Hepatocyte (in vitro differentiated cells): ENCODE data around the gene TMEM191C. TPM values are rescaled to one million over a fixed set of nuclear protein-coding genes. Genes with fewer than 3 reads are reported as not detected.
"Not testable (repeated sequence)": the region's sequence is repeated elsewhere in the genome, so short reads cannot be mapped to it uniquely, and the experiment has no call there.

Experiments used
- DNase-seq: peaks from one replicate; pipeline ENCODE4 v3.0.0-alpha.2; 2016; ENCODE audit warnings: low spot score
- H2AFZ ChIP-seq: fragments of 200-600 bp; sonication (generic); 2 replicates; pipeline ENCODE4 v1.6.0; 2016; ENCODE audit warnings: antibody characterized with exemption, mild to moderate bottlenecking
- H3K27ac ChIP-seq: fragments of 200-600 bp; sonication (generic); 2 replicates; pipeline ENCODE4 v1.5.1; 2016; ENCODE audit warnings: mild to moderate bottlenecking
- H3K27me3 ChIP-seq: fragments of 200-600 bp; sonication (generic); 2 replicates; pipeline ENCODE4 v1.6.1; 2016
- H3K36me3 ChIP-seq: fragments of 200-600 bp; sonication (generic); replicated peaks from 2 replicates; pipeline ENCODE4 v1.5.1; 2016; ENCODE audit warnings: low read depth; ENCODE audit not compliant: insufficient read depth
- H3K4me1 ChIP-seq: fragments of 200-600 bp; sonication (generic); 2 replicates; pipeline ENCODE4 v1.5.1; 2016; ENCODE audit warnings: mild to moderate bottlenecking, moderate library complexity; ENCODE audit not compliant: insufficient read depth
- H3K4me2 ChIP-seq: fragments of 200-600 bp; sonication (generic); 2 replicates; pipeline ENCODE4 v1.6.0; 2016
- H3K4me3 ChIP-seq: fragments of 200-600 bp; sonication (generic); 2 replicates; pipeline ENCODE4 v1.5.1; 2016; ENCODE audit warnings: mild to moderate bottlenecking
- H3K79me2 ChIP-seq: fragments of 200-600 bp; sonication (generic); 2 replicates; pipeline ENCODE4 v1.6.0; 2017; ENCODE audit warnings: mild to moderate bottlenecking
- H3K9me2 ChIP-seq: fragments of 200-600 bp; sonication (generic); replicated peaks from 2 replicates; pipeline ENCODE4 v1.6.0; 2017; ENCODE audit warnings: mild to moderate bottlenecking; ENCODE audit not compliant: insufficient read depth
- H3K9me3 ChIP-seq: fragments of 200-600 bp; sonication (generic); 2 replicates; pipeline ENCODE4 v1.5.1; 2016; ENCODE audit warnings: low read depth, mild to moderate bottlenecking
- H4K20me1 ChIP-seq: fragments of 200-600 bp; sonication (generic); 2 replicates; pipeline ENCODE4 v1.6.0; 2016; ENCODE audit warnings: mild to moderate bottlenecking; ENCODE audit not compliant: insufficient read depth, poor library complexity, severe bottlenecking
- WGBS: methylation state at CpG from one replicate; pipeline ENCODE4 v1.1.6; 2016; ENCODE audit warnings: low lambda C conversion rate; ENCODE audit errors: missing lambda C conversion rate; 5-methylcytosine and 5-hydroxymethylcytosine counted together
- polyA plus RNA-seq: library from polyadenylated mRNA; unstranded; fragments of >200 nt; fragmentation: Nextera tagmentation; extraction: Ambion mirVana; gene quantifications from 2 replicates; pipeline ENCODE4 v1.2.1, GENCODE V29; 2016
- total RNA-seq: library from RNA; depleted of rRNA; stranded (reverse); fragments of >200 nt; gene quantifications from 2 replicates; pipeline ENCODE4 v1.2.3, GENCODE V29; 2014

TMEM191C gene
- total and polyA plus RNA-seq, 2 experiments from 2014 or later: 3.9 to 13.4 TPM

DNA sequence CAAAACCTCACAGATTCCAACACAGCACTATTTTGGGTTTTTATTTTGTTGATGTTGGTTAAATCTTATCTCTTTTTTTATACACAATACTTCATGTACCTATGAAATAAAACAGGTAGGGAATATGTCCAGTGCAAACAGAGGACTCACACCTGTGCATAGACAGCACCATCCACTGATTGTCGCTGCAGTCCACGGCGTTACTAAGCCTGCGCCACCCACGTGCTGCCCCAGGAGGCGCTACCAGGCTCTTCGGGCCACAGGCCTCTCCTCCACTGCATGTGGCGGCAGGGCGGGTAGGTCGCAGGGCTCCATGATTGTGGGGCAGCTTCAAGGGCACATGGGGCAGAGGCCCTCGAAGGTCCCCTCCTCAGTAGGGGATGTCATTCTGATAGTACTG is 5.8 kb downstream of the TMEM191C start:
- not testable (repeated sequence) for H3K4me1 ChIP-seq, H3K9me3 ChIP-seq, H3K27ac ChIP-seq, H4K20me1 ChIP-seq, H3K27me3 ChIP-seq, DNase-seq, H2AFZ ChIP-seq, H3K9me2 ChIP-seq, H3K4me2 ChIP-seq, H3K4me3 ChIP-seq, H3K79me2 ChIP-seq, H3K36me3 ChIP-seq
- no CpG with 5 or more reads among the region's 11 CpGs for WGBS

DNA sequence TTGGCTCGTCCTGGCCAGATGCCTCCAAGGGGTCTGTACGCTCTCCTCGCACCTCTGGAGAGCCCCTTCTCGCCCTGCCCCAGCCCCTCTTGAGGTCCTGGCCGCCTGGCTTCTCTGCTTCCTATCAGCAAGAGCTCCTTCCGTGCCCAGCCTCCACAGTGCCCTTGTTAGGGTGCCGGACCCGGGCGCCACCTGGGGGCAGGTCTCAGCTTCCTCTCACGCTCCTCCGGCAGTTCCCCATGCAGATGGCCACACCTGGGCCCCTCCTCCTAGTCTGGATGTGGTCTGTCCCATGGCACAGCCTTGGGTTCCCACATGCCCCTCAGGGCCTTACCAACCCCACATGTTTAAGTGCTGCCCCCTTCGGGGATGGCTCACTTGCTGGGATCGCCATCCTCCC is 6.5 kb downstream of the TMEM191C start:
- WGBS: no CpG with 5 or more reads among the region's 13 CpGs
- not testable (repeated sequence) for H3K9me2 ChIP-seq, H3K27ac ChIP-seq, H3K36me3 ChIP-seq, H3K79me2 ChIP-seq, H3K4me3 ChIP-seq, H3K4me1 ChIP-seq, H4K20me1 ChIP-seq, H3K4me2 ChIP-seq, H3K9me3 ChIP-seq, H3K27me3 ChIP-seq, DNase-seq, H2AFZ ChIP-seq

DNA sequence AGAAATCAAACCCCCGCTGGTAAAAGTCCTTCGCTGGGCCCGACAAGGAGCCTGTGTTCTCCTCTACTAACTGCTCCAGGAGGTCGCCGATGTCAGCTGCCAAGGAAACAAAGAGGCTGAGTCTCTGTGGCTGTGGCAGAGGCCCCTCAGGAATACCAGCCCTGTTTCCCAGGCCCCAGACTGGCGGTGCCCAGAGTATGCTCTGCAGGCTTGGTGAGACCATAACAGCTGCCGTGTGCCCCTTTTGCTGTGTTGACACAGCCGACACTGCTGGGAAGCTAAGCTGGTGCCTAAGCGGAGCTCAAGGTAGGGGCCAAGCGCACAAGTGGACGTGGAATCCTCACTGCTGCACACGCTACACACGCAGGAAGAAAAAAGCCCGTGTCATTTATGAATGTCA is 16.9 kb downstream of the TMEM191C start:
- not testable (repeated sequence) for H3K79me2 ChIP-seq, H3K27me3 ChIP-seq, H3K36me3 ChIP-seq, H3K4me2 ChIP-seq, H3K9me3 ChIP-seq, H3K9me2 ChIP-seq, H3K4me1 ChIP-seq, H3K27ac ChIP-seq, H2AFZ ChIP-seq, H4K20me1 ChIP-seq, DNase-seq, H3K4me3 ChIP-seq
- 83% methylated on average over 8 of the region's 14 CpGs for WGBS

GRCh38 chr22:21487723-21488122 is 20.5 kb downstream of the TMEM191C start:
- not testable (repeated sequence) for H3K36me3 ChIP-seq, H4K20me1 ChIP-seq, H3K79me2 ChIP-seq, DNase-seq, H3K4me2 ChIP-seq, H2AFZ ChIP-seq, H3K4me3 ChIP-seq, H3K9me3 ChIP-seq, H3K4me1 ChIP-seq, H3K27ac ChIP-seq, H3K9me2 ChIP-seq, H3K27me3 ChIP-seq
- 97% methylated on average over 9 of the region's 17 CpGs for WGBS

DNA sequence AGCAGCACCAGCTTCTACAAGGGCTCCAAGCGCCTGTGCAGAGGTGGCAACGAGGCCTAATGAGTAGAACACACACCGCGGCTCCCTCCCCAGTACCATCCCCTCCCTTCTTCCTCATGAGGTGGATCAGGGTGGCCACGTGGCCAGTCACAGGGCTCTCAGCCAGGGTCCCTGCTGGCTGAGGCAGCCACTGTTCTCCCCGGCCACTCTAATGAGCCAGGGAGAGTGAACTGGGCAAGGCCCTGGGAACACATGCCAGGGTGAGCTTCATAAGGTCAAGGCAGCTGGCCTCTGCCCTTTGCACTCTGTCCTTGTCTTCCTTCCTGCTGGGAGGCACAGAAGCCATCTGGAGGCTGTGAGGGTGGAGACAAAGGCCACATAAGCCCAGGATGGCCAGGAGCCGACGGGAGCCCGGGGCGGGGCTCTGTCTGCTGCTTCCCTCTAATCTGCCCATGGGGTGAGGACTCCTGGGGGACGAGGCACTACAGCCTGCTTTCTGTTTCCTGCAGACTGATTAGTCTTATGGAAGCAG is 22.0 kb downstream of the TMEM191C start:
- H3K27ac ChIP-seq, H3K9me3 ChIP-seq, DNase-seq, H2AFZ ChIP-seq, H3K79me2 ChIP-seq, H3K36me3 ChIP-seq, H3K4me2 ChIP-seq, H4K20me1 ChIP-seq, H3K4me1 ChIP-seq, H3K9me2 ChIP-seq, H3K4me3 ChIP-seq, H3K27me3 ChIP-seq: not testable (repeated sequence)
- WGBS: 88% methylated on average over 1 of the region's 11 CpGs

DNA sequence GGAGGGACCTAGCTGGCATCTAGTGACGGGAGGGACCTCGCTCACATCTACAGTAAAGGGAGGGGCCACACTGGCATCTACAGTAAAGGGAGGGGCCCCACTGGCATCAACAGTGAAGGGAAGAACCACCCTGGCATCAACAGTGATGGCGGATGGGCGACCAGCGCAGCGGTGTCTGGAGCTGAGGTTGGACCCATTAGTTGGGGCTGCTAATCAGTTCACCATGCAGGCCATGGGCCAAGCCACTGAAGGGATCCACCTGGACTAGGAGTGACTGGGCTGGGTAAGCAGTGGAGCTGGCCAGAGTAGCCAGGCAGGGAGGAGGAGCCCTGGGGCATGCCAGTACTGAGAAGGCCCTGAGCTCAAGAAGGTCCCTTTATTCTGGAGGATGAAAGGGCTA is 23.4 kb downstream of the TMEM191C start:
- not testable (repeated sequence) for H3K4me1 ChIP-seq, H3K4me3 ChIP-seq, H3K79me2 ChIP-seq, H3K9me2 ChIP-seq, H3K36me3 ChIP-seq, H3K4me2 ChIP-seq, H3K27ac ChIP-seq, H4K20me1 ChIP-seq, H2AFZ ChIP-seq, H3K9me3 ChIP-seq, H3K27me3 ChIP-seq
- 100% methylated on average over 4 of the region's 6 CpGs for WGBS
- peak; percentile 0 for DNase-seq

GRCh38 chr22:21492271-21492670 is 25.1 kb downstream of the TMEM191C start:
- not testable (repeated sequence) for H4K20me1 ChIP-seq, H3K9me2 ChIP-seq, H3K27me3 ChIP-seq, H3K9me3 ChIP-seq, DNase-seq, H3K27ac ChIP-seq, H2AFZ ChIP-seq, H3K4me2 ChIP-seq, H3K36me3 ChIP-seq, H3K4me3 ChIP-seq, H3K79me2 ChIP-seq, H3K4me1 ChIP-seq
- WGBS: no CpG with 5 or more reads among the region's 8 CpGs

DNA sequence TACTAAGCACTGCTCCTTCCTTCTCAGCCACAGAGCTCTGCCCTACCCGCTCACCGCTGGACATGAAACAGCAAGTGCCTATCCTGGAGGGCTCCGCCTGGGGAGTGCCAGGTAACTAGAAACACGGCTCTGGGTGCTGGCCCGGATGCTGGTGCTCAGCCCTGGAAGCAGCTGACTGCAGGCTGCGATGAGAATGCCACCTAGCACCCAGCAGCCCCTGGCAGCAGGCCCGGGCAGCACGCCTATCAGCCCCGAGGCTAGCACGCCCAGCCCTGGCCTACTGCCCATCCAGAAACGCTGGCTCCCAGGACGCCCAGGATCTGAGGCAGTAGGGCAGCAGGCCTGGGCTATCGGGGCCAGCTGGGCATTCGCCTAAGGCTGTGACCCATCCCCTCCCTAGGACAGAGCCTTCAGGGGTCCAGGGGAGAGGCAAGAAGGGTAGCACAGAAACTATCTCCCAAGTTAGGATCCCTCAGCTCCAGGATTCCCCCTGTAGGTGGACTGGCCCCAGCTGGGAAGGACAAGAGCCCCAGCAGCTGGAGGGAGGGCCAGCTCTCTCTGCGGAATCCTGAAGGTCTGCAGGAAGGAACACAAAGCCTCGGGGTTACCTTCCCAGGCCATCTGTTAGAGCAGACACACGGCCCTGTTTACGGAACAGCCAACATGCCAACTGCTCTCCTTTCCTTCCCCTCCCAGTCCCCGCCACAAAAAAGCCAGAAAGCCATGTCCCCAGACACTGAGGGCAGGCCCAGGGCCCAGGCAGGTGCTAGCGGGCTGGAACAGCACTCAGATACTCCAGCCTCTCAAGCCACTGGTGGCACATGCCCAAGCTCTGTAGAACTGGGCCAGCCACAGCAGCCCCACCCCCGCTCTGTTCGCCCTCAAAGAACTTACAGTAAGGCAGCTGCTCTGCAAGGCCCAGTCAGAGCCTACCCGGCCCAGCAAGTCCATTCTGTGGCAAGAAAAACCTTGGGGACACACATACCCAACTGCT is 26.9 kb downstream of the TMEM191C start:
- not testable (repeated sequence) for H3K9me2 ChIP-seq, H3K4me1 ChIP-seq, H4K20me1 ChIP-seq, DNase-seq, H3K79me2 ChIP-seq, H3K9me3 ChIP-seq, H2AFZ ChIP-seq, H3K4me2 ChIP-seq, H3K27me3 ChIP-seq, H3K27ac ChIP-seq, H3K4me3 ChIP-seq, H3K36me3 ChIP-seq
- no CpG with 5 or more reads among the region's 23 CpGs for WGBS

- not testable (repeated sequence) for H3K4me3 ChIP-seq, H3K36me3 ChIP-seq, H3K9me2 ChIP-seq, H4K20me1 ChIP-seq, H3K27ac ChIP-seq, H2AFZ ChIP-seq, H3K27me3 ChIP-seq, H3K4me2 ChIP-seq, DNase-seq, H3K4me1 ChIP-seq, H3K79me2 ChIP-seq, H3K9me3 ChIP-seq
- no CpG with 5 or more reads among the region's 4 CpGs for WGBS
These were observed 30.8 kb downstream of the TMEM191C start for GRCh38 chr22:21497984-21498383.
